Measurements from ENCODE around the gene GPC3.
A peak's percentile ranks its signal among the peaks of the same experiment; 100 is the strongest.

The GPC3 gene

GRCh38 chrX:133864236-133864635, 121.2 kb downstream of the GPC3 start:
- no peak overlapping the region for H3K4me3 ChIP-seq (ENCODE audit: low read length)
- no peak for TF ChIP-seq CTCF (conservative IDR thresholded peaks at IDR 0.05; ENCODE audit: low read length)
- DNase-seq (ENCODE audit: low read depth) = no peak

GRCh38 chrX:133859860-133860259, 125.5 kb downstream of the GPC3 start:
- peak; percentile 38 for DNase-seq (ENCODE audit: low read depth)
- TF ChIP-seq CTCF (conservative IDR thresholded peaks at IDR 0.05; ENCODE audit: low read length) = no peak
- H3K4me3 ChIP-seq (ENCODE audit: low read length) = no peak overlapping the region

- DNase-seq (ENCODE audit: low read depth) = no peak
- no peak overlapping the region for H3K4me3 ChIP-seq (ENCODE audit: low read length)
- no peak for TF ChIP-seq CTCF (conservative IDR thresholded peaks at IDR 0.05; ENCODE audit: low read length)
These were observed 126.1 kb downstream of the GPC3 start for GRCh38 chrX:133859336-133859735.

- DNase-seq (ENCODE audit: low read depth) = no peak
- TF ChIP-seq CTCF (conservative IDR thresholded peaks at IDR 0.05; ENCODE audit: low read length) = no peak
- no peak overlapping the region for H3K4me3 ChIP-seq (ENCODE audit: low read length)
These were observed 127.6 kb downstream of the GPC3 start for GRCh38 chrX:133857640-133858269.

DNA sequence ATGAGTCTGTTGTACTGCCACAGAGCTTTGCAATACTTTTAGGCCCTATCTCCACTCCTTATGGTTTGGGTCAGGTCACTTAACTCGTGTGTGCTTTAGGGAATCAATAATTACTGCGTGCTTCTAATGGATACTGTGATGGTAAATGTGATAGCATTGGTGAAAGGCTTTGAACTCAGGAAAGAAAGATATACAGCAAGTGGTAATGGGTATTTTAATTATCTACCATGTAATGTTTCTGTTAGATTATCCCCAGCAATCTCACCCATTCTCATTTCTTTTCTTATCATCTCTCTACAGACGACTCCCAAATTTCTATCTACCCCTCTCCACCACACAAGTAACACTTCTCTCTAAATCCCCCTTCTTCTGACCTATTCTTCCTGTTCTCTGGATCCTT, 128.6 kb downstream of the GPC3 start:
- DNase-seq (ENCODE audit: low read depth) = no peak
- no peak for TF ChIP-seq CTCF (conservative IDR thresholded peaks at IDR 0.05; ENCODE audit: low read length)
- H3K4me3 ChIP-seq (ENCODE audit: low read length) = no peak overlapping the region

GRCh38 chrX:133854290-133854689, 131.1 kb downstream of the GPC3 start:
- DNase-seq (ENCODE audit: low read depth) = no peak
- H3K4me3 ChIP-seq (ENCODE audit: low read length) = no peak overlapping the region
- TF ChIP-seq CTCF (conservative IDR thresholded peaks at IDR 0.05; ENCODE audit: low read length) = no peak

DNA sequence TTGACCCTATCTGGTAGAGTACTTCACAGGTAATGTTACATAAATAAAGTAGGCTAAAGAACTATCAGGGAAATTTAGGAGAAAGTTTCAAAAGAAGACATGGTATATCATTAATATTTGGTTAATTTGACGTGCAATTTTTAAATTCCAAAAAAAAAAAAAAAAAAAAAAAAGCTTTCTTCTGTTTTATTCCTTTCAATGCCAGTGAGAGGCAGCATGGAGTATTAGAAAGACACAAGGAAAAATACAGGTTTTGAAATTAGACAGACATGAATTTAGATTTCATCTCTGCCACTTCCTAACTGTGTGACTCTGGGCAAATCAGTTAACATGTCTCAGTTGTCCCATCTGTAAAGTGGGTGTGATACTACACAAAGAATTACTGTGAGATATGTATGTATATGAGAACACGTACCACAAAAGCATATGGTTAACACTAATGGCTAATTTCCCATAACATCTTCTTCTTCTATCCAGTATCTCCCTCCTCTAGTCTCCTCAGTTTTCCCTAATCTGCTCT, 132.5 kb downstream of the GPC3 start:
- no peak for TF ChIP-seq CTCF (conservative IDR thresholded peaks at IDR 0.05; ENCODE audit: low read length)
- no peak for DNase-seq (ENCODE audit: low read depth)
- H3K4me3 ChIP-seq (ENCODE audit: low read length) = no peak overlapping the region
